MG63 (cell line): Measurements from ENCODE around the gene STX12. TPM values are rescaled to one million over a fixed set of nuclear protein-coding genes. Genes with fewer than 3 reads are reported as not detected.
"Not testable (repeated sequence)": the region's sequence is repeated elsewhere in the genome, so short reads cannot be mapped to it uniquely, and the experiment has no call there.

Experiments
- DNase-seq: peaks from one replicate; pipeline ENCODE4 v3.0.0-alpha.2; 2020
- H3K27me3 ChIP-seq: fragments of 250-450 bp; sonication (Bioruptor Pico); 2 replicates; pipeline ENCODE4 v1.5.1; 2020; ENCODE audit warnings: mild to moderate bottlenecking, moderate library complexity
- H3K36me3 ChIP-seq: fragments of 250-450 bp; sonication (Bioruptor Pico); 2 replicates; pipeline ENCODE4 v1.5.1; 2020; ENCODE audit warnings: mild to moderate bottlenecking, moderate library complexity
- H3K4me3 ChIP-seq: fragments of 250-450 bp; sonication (Bioruptor Pico); 2 replicates; pipeline ENCODE4 v1.5.1; 2020; ENCODE audit warnings: mild to moderate bottlenecking, moderate library complexity
- H3K9me3 ChIP-seq: fragments of 250-450 bp; sonication (Bioruptor Pico); 2 replicates; pipeline ENCODE4 v1.5.1; 2020; ENCODE audit warnings: mild to moderate bottlenecking, moderate library complexity
- total RNA-seq: library from RNA; depleted of rRNA; stranded (reverse); fragments of >200 nt; shearing (Covaris generic); gene quantifications from 2 replicates; pipeline ENCODE4 v1.2.3, GENCODE V29; 2014; ENCODE audit warnings: low replicate concordance

The STX12 gene
- total RNA-seq, 1 experiment from 2014 or later: 18.9 TPM

DNA sequence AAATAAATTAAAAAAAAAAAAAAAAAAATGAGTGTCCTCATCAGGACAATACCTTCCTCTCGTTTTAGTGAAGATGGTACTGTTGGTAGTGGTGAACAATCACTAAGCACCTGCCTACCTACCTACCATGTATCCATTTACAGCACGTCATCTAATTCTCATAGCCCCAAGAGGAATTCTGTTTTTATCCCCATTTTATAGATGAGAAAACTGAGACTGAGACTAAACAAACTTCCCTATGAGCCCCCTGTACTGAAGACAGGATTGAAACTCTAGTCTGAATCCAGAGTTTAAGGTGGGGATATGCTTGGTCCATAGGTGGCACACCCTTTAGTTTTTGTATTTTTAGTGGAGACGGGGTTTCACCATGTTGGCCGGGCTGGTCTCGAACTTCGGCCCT is 82.1 kb downstream of the STX12 start:
- Histone ChIP-seq H3K36me3 (peaks cover 10% of the 10 kb centered on the region), H3K27me3 (no peaks in the 10 kb centered on the region), H3K9me3 (no peaks in the 10 kb centered on the region), H3K4me3 (no peak overlapping the region)
- no peak for DNase-seq

GRCh38 chr1:27856561-27857343 is 83.7 kb downstream of the STX12 start:
- DNase-seq: no peak
- Histone ChIP-seq H3K27me3 (no peaks in the 10 kb centered on the region), H3K36me3 (no peaks in the 10 kb centered on the region; the same call in 1 of the 2 replicates), H3K4me3 (no peak overlapping the region), H3K9me3 (no peaks in the 10 kb centered on the region)

GRCh38 chr1:27857552-27857951 is 84.5 kb downstream of the STX12 start:
- H3K9me3 ChIP-seq, H3K4me3 ChIP-seq, H3K27me3 ChIP-seq, DNase-seq, H3K36me3 ChIP-seq: not testable (repeated sequence)

- no peaks in the 10 kb centered on the region for H3K27me3 ChIP-seq
- no peak overlapping the region for H3K4me3 ChIP-seq
- peak; percentile 78 for DNase-seq
- no peaks in the 10 kb centered on the region for H3K9me3 ChIP-seq
- no peaks in the 10 kb centered on the region for H3K36me3 ChIP-seq
Measured at GRCh38 chr1:27858072-27858948, 85.3 kb downstream of the STX12 start.

- H3K27me3 ChIP-seq: no peaks in the 10 kb centered on the region
- H3K4me3 ChIP-seq: no peak overlapping the region
- DNase-seq: no peak
- no peaks in the 10 kb centered on the region for H3K9me3 ChIP-seq
- no peaks in the 10 kb centered on the region for H3K36me3 ChIP-seq
Measured at GRCh38 chr1:27858949-27859576, 86.0 kb downstream of the STX12 start.

- DNase-seq: no peak
- H3K9me3 ChIP-seq: no peaks in the 10 kb centered on the region
- H3K36me3 ChIP-seq: no peaks in the 10 kb centered on the region
- no peaks in the 10 kb centered on the region for H3K27me3 ChIP-seq
- no peak overlapping the region for H3K4me3 ChIP-seq
Measured at GRCh38 chr1:27861436-27861835, 88.4 kb downstream of the STX12 start.

- Histone ChIP-seq H3K36me3 (no peaks in the 10 kb centered on the region), H3K27me3 (no peaks in the 10 kb centered on the region), H3K4me3 (no peak overlapping the region), H3K9me3 (no peaks in the 10 kb centered on the region)
- no peak for DNase-seq
Measured at GRCh38 chr1:27862004-27862403, 89.0 kb downstream of the STX12 start.

GRCh38 chr1:27862671-27863537 is 89.9 kb downstream of the STX12 start:
- H3K4me3 ChIP-seq: peak overlapping the region; percentile 5; the same call in 1 of the 2 replicates

DNA sequence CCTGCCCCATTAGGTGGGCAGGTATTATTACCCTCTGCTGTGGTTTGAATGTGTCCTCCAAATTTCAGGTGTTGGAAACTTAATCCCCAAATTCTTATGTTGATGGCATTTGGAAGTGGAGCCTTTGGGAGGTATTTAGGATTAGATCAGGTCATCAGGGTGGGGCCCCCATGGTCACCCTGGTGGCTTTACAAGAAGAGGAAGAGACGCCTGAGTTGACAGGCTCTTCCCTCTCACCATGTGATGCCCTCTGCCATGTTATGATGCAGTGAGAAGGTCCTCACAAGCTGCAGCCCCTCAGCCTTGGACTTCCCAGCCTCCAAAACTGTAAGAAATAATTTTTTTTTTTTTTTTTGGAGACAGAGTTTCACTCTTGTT is 90.5 kb downstream of the STX12 start:
- Histone ChIP-seq H3K4me3 (no peak overlapping the region), H3K27me3 (no peaks in the 10 kb centered on the region), H3K9me3 (no peaks in the 10 kb centered on the region), H3K36me3 (no peaks in the 10 kb centered on the region)
- DNase-seq: no peak

More at GRCh38 chr1:27862671-27863537, 89.9 kb downstream of the STX12 start:
- peak; percentile 96 for DNase-seq
- Histone ChIP-seq H3K9me3 (no peaks in the 10 kb centered on the region), H3K27me3 (no peaks in the 10 kb centered on the region), H3K36me3 (no peaks in the 10 kb centered on the region)

DNA sequence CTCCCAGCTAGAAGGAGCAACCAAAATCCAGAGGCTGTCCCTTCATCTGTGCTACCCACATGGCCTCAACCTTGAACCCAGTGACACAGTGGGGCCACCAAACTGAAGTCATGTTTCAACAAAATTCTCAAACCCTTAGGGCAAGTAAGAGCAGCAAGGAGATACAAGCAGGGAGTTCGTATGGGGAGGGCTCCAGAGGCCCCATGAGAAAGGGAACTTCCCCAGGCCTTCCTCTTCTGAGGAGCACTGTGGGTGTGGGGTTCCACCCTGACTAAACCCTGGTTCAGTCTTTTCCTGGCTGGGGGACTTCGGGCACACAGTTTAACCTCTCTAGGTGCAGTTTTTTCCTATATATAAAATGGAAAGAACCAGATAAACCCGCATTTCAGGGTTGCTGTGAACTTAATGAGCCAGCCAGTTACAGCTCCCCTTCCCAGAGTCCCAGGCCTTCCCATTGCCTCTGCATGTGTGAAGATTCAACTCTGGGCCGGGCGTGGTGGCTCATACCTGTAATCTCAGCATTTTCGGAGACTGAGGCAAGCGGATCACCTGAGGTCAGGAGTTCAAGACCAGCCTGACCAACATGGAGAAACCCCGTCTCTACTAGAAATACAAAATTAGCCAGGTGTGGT is 91.4 kb downstream of the STX12 start:
- DNase-seq: no peak
- H3K4me3 ChIP-seq: no peak overlapping the region
- no peaks in the 10 kb centered on the region for H3K27me3 ChIP-seq
- no peaks in the 10 kb centered on the region for H3K36me3 ChIP-seq
- H3K9me3 ChIP-seq: no peaks in the 10 kb centered on the region

DNA sequence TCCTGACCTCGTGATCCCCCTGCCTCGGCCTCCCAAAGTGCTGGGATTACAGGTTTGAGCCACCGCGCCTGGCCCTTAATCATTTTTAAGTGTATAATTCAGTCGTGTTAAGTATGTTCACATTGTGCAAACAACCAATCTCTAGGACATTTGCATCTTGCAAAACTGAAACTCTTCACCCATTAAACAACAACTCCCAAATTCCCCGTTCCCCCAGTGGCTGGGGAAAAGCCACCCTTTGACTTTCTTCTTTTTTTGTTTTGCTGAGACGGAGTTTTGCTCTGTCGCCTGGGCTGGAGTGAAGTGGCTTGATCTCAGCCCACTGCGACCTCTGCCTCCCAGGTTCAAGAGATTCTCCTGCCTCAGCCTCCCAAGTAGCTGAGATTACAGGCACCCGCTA is 92.8 kb downstream of the STX12 start:
- Histone ChIP-seq H3K27me3 (no peaks in the 10 kb centered on the region), H3K36me3 (no peaks in the 10 kb centered on the region)

GRCh38 chr1:27868556-27868931 is 95.5 kb downstream of the STX12 start:
- H3K27me3 ChIP-seq: no peaks in the 10 kb centered on the region
- no peaks in the 10 kb centered on the region for H3K36me3 ChIP-seq
- no peak overlapping the region for H3K4me3 ChIP-seq
- H3K9me3 ChIP-seq: no peaks in the 10 kb centered on the region
- no peak for DNase-seq

More for the DNA sequence above, 92.8 kb downstream of the STX12 start:
- H3K9me3 ChIP-seq: no peaks in the 10 kb centered on the region
- H3K4me3 ChIP-seq: no peak overlapping the region
- DNase-seq: no peak

- H3K36me3 ChIP-seq: no peaks in the 10 kb centered on the region
Measured at GRCh38 chr1:27868932-27869718, 96.1 kb downstream of the STX12 start.

DNA sequence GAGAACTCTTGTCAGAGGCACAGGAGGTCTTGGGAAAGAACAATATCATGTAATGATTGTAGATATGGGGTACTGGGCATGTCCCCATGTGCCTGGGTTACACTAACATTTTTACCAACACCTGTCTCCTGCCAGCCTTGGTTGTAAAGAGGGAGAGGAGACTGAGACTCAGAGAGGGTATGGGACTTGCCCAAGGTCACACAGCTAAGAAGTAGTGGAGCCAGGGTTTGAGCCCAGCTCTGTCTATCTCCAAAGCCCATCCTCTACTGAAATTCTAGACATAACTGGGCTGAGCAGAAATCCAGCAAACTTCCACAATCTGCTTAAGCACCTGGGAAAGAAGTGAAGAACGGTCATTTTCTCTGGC is 96.7 kb downstream of the STX12 start:
- Histone ChIP-seq H3K4me3 (no peak overlapping the region), H3K27me3 (no peaks in the 10 kb centered on the region), H3K9me3 (no peaks in the 10 kb centered on the region), H3K36me3 (no peaks in the 10 kb centered on the region)
- no peak for DNase-seq

More at GRCh38 chr1:27868932-27869718, 96.1 kb downstream of the STX12 start:
- H3K4me3 ChIP-seq: no peak overlapping the region
- H3K27me3 ChIP-seq: no peaks in the 10 kb centered on the region
- DNase-seq: no peak
- H3K9me3 ChIP-seq: no peaks in the 10 kb centered on the region

- not testable (repeated sequence) for H3K9me3 ChIP-seq, DNase-seq, H3K4me3 ChIP-seq, H3K27me3 ChIP-seq, H3K36me3 ChIP-seq
Measured at GRCh38 chr1:27871076-27871475, 98.1 kb downstream of the STX12 start.
